DND-41 (cell line): ENCODE data around the gene MMAB.

ENCODE experiments used
- CTCF ChIP-seq: IDR thresholded peaks from 2 replicates; pipeline ENCODE4 v1.5.1; 2012; ENCODE audit warnings: borderline replicate concordance, low read length, moderate library complexity, mild to moderate bottlenecking; ENCODE audit not compliant: poor library complexity, severe bottlenecking; ENCODE audit errors: extremely low read depth
- EZH2 ChIP-seq: IDR thresholded peaks from 3 replicates; pipeline ENCODE4 v1.6.1; 2012; ENCODE audit warnings: borderline replicate concordance, low read depth, mild to moderate bottlenecking, moderate library complexity, low read length, inconsistent platforms; ENCODE audit not compliant: severe bottlenecking

- no peak for TF ChIP-seq EZH2
- no peak for TF ChIP-seq CTCF
Observed at GRCh38 chr12:109531411-109531810, 41.9 kb downstream of the MMAB start.
